ENCODE data around the gene MAK. TPM values are rescaled to one million over a fixed set of nuclear protein-coding genes. Genes with fewer than 3 reads are reported as not detected.

The MAK gene
- total RNA-seq, 4 donors from 2014 or later: not detected

GRCh38 chr6:10808376-10808775 is 30.0 kb downstream of the MAK start:
- in situ Hi-C loops (cut with MboI; ENCODE audit: low sequenced_read_pairs in 4 of 4) (loop anchor here in 1 of 4 donors (25.0 kb wide), 1 partner anchor 296 kb away; the partner anchor contains the start of gene GCNT2), intact Hi-C loops (cut with DNase I; ENCODE audit: low total_unique reads) (no loop called here)
- no peak for TF ChIP-seq POLR2A (IDR thresholded peaks at IDR 0.05)
- no peak for TF ChIP-seq CTCF (IDR thresholded peaks at IDR 0.05 in 4 of 5, conservative IDR thresholded peaks at IDR 0.05 in 1 of 5)
- H3K4me1 ChIP-seq: no peaks in the 10 kb centered on the region
- H3K9me3 ChIP-seq: no peaks in the 10 kb centered on the region
- no peak for DNase-seq
- no peaks in the 10 kb centered on the region for H3K36me3 ChIP-seq
- H3K4me3 ChIP-seq: no peak overlapping the region
- H3K27me3 ChIP-seq: no peaks in the 10 kb centered on the region
- ATAC-seq: no peak
- no peak overlapping the region for H3K27ac ChIP-seq

DNA sequence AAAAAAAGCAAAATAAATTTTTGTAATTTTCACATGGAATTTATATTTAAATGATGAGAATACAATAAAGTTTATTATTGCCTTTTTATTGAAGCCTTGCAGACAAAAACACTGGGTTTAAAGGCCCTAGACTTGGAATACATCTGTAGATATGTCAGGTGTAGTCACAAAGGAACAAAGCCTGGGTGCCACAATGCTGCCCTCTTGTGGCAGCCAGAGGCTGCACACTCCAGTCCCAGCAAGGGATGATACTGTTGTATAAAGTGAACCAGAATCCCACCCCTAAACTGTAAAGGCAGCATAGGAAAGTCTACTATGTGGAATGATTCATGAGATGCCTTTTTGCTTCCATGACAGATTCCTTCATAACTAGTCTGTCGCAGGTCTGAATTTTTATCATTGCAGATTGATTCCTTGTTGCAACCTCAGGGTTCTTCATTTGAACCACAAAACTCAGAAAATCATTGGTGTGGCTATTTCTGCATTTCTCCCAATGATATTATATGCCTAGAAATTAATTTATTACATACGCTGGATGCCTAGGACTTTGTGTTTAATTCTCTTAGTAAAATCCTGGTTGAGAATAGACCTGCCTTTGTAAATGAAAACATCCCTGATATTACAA is 37.0 kb downstream of the MAK start:
- Histone ChIP-seq H3K9me3 (no peaks in the 10 kb centered on the region), H3K27ac (no peak overlapping the region), H3K27me3 (no peaks in the 10 kb centered on the region), H3K36me3 (no peaks in the 10 kb centered on the region), H3K4me1 (no peaks in the 10 kb centered on the region), H3K4me3 (no peak overlapping the region)
- peak in 1 of 2 donors; percentile 28 for DNase-seq
- in situ Hi-C loops (cut with MboI; ENCODE audit: low sequenced_read_pairs in 4 of 4): loop anchor here in 1 of 4 donors (25.0 kb wide), 1 partner anchor 289 kb away; the partner anchor contains the start of gene GCNT2
- intact Hi-C loops (cut with DNase I; ENCODE audit: low total_unique reads): loop anchor here (1.0 to 5.0 kb wide), 2 partner anchors 109 to 323 kb away; partner anchors contain the start of genes C6orf52 and PAK1IP1
- peak in 1 of 2 donors; percentile 76 for ATAC-seq
- TF ChIP-seq CTCF (IDR thresholded peaks at IDR 0.05 in 4 of 5, conservative IDR thresholded peaks at IDR 0.05 in 1 of 5) (peak; percentile 70 to 98 (median 81)), POLR2A (IDR thresholded peaks at IDR 0.05) (no peak)

DNA sequence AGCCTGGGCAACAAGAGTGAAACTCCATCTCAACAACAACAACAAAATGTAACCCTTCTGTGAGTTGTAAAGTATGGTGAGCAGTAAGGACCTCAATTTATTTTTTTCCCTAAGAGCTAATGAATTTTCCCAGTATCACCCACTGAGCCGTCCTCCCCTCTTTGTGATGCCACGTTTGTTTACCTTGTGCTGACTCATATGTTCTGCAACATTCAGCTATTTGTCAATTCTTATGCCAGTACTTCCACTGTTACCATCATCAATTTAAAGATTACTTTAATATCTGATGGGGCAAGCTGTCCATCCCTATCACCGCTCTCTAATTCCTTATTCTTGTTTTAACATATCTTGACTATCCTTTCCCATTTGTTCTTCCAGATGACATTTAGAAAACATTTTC is 37.5 kb downstream of the MAK start:
- intact Hi-C loops (cut with DNase I; ENCODE audit: low total_unique reads): loop anchor here (1.0 to 5.0 kb wide), 2 partner anchors 109 to 323 kb away; partner anchors contain the start of genes C6orf52 and PAK1IP1
- in situ Hi-C loops (cut with MboI; ENCODE audit: low sequenced_read_pairs in 4 of 4): loop anchor here in 1 of 4 donors (25.0 kb wide), 1 partner anchor 289 kb away; the partner anchor contains the start of gene GCNT2

GRCh38 chr6:10794239-10794638 is 44.1 kb downstream of the MAK start:
- ATAC-seq (no peak), DNase-seq (no peak)
- no peaks in the 10 kb centered on the region for H3K4me1 ChIP-seq
- H3K36me3 ChIP-seq: peaks cover 0 to under 1% of the 10 kb centered on the region in 2 donors
- no peaks in the 10 kb centered on the region for H3K9me3 ChIP-seq
- H3K27me3 ChIP-seq: no peaks in the 10 kb centered on the region
- no peak overlapping the region for H3K27ac ChIP-seq
- in situ Hi-C loops (cut with MboI; ENCODE audit: low sequenced_read_pairs in 4 of 4) (loop anchor here in 3 of 4 donors (25.0 kb wide), 2 partner anchors 282 to 307 kb away; partner anchors contain the start of gene GCNT2 (in 2 of the 3)), intact Hi-C loops (cut with DNase I; ENCODE audit: low total_unique reads) (loop anchor here (10.0 kb wide), 1 partner anchor 279 kb away; no protein-coding TSS in a partner anchor)
- H3K4me3 ChIP-seq: no peak overlapping the region
- TF ChIP-seq CTCF (IDR thresholded peaks at IDR 0.05 in 4 of 5, conservative IDR thresholded peaks at IDR 0.05 in 1 of 5) (no peak), POLR2A (IDR thresholded peaks at IDR 0.05) (no peak)

More for the DNA sequence above, 37.5 kb downstream of the MAK start:
- Histone ChIP-seq H3K27me3 (no peaks in the 10 kb centered on the region), H3K4me3 (no peak overlapping the region), H3K36me3 (no peaks in the 10 kb centered on the region), H3K27ac (no peak overlapping the region), H3K4me1 (no peaks in the 10 kb centered on the region), H3K9me3 (no peaks in the 10 kb centered on the region)
- ATAC-seq: no peak
- TF ChIP-seq CTCF (IDR thresholded peaks at IDR 0.05 in 4 of 5, conservative IDR thresholded peaks at IDR 0.05 in 1 of 5): no peak
- no peak for TF ChIP-seq POLR2A (IDR thresholded peaks at IDR 0.05)
- no peak for DNase-seq

All from gastrocnemius medialis (tissue), 4 donors.